Peyer's patch (tissue), 4 donors: ENCODE results near the gene HS3ST2. TPM values are rescaled to one million over a fixed set of nuclear protein-coding genes. Genes with fewer than 3 reads are reported as not detected.

Source experiments
- DNase-seq, 3 donors: peaks; one replicate each; pipeline ENCODE4 v3.0.0-alpha.2; 2017 to 2019
- H3K27ac ChIP-seq, 4 donors: fragments of 200-600 bp; sonication (generic); one replicate each; pipeline ENCODE4 v1.5.1; 2016 to 2019
- H3K27me3 ChIP-seq, 2 donors: fragments of 200-600 bp; sonication (generic); one replicate each; pipeline ENCODE4 v1.5.1; 2019
- H3K36me3 ChIP-seq, 3 donors: fragments of 200-600 bp; sonication (generic); one replicate each; pipeline ENCODE4 v1.5.1; 2016 to 2019
- H3K4me1 ChIP-seq, 4 donors: fragments of 200-600 bp; sonication (generic); one replicate each; pipeline ENCODE4 v1.5.1; 2016 to 2019
- H3K4me3 ChIP-seq, 4 donors: fragments of 200-600 bp; sonication (generic); 1 replicate in 3 of 4; 2 replicates in 1 of 4; pipeline ENCODE4 v1.5.1; 2016 to 2019; ENCODE audit warnings: mild to moderate bottlenecking in 1 of 4
- H3K9me3 ChIP-seq, 4 donors: fragments of 200-600 bp; sonication (generic); one replicate each; pipeline ENCODE4 v1.5.1; 2016 to 2019; ENCODE audit warnings: mild to moderate bottlenecking in 1 of 4
- CTCF ChIP-seq, 6 experiments: fragments of 450-650 bp in 4 of 6; fragments of 200-600 bp in 2 of 6; sonication (generic) in 1 of 6; IDR thresholded peaks; one replicate each; pipeline ENCODE4 v1.5.1; 2017 to 2019; ENCODE audit warnings: antibody characterized with exemption in 6 of 6, mild to moderate bottlenecking in 3 of 6, moderate library complexity in 1 of 6
- POLR2A ChIP-seq, 2 donors: fragments of 450-650 bp; IDR thresholded peaks; one replicate each; pipeline ENCODE4 v1.5.1; 2017; ENCODE audit warnings: antibody characterized with exemption in 2 of 2, mild to moderate bottlenecking in 2 of 2, moderate library complexity in 2 of 2
- total RNA-seq, 4 donors: library from RNA; depleted of rRNA; stranded (reverse); fragments of >200 nt; gene quantifications; one replicate each; pipeline ENCODE4 v1.1.0, GENCODE V29; 2016

Gene HS3ST2
- total RNA-seq, 4 donors from 2014 or later: 0.40 TPM; not detected in 3

DNA sequence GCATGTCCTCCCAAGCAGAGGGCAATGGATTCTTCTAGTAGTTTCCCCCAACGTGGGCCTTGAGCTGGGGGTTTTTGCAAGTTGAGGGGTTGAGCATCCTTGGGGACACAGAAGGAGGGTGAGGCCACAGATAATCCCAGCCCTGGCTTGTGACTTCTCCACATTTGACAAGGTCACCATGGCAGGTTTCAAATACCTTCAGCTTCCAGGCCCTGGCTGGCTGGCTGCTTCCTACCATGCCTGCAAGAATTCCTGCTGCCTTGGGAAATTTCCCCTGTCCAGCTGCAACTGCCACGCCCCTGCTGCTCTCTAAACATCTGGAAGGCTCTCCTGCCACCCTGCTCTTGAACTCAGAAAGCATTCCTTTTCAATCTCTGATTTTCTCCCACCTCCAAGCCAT is 41.3 kb downstream of the HS3ST2 start:
- no peak for TF ChIP-seq POLR2A (IDR thresholded peaks at IDR 0.05)
- TF ChIP-seq CTCF (IDR thresholded peaks at IDR 0.05): no peak
- Histone ChIP-seq H3K9me3 (no peaks in the 10 kb centered on the region), H3K27me3 (no peaks in the 10 kb centered on the region), H3K36me3 (no peaks in the 10 kb centered on the region), H3K4me3 (no peak overlapping the region), H3K4me1 (no peaks in the 10 kb centered on the region), H3K27ac (no peak overlapping the region)
- no peak for DNase-seq

DNA sequence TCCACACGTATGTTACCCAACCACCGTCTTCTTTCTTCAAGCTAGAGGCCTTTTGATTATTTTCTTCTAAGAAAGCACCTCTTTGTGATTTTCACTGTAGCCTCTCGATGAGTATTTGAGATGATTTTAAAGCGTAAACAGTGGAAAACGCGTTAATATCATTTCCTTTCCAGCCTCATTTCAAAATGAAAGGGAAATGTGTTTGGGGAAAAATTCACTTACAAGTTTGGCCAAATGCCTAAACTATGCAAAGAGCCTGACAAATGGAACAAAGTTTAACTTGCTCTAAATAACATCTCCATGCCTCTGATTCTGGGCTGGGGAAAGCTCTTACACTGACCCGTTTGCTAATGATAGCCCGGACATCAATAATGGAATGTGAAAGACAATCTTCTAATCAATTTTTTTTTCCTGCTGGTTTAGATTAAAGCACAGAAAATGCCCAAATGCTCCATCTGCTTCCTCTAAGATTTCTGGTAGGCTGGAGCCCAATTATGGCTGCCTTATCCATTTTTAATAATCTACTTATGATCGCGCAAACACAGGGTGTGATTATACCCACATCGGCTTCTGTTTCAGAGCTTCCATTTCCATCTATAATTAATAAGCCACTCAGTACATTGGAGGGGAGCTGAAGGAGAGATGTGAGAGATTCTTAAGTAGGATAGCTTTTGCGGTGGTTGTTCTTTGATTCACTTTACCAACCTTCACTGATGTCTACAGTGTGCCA is 43.5 kb downstream of the HS3ST2 start:
- Histone ChIP-seq H3K36me3 (no peaks in the 10 kb centered on the region), H3K27ac (no peak overlapping the region), H3K9me3 (no peaks in the 10 kb centered on the region), H3K4me1 (no peaks in the 10 kb centered on the region), H3K4me3 (no peak overlapping the region), H3K27me3 (no peaks in the 10 kb centered on the region)
- no peak for TF ChIP-seq CTCF (IDR thresholded peaks at IDR 0.05)
- no peak for TF ChIP-seq POLR2A (IDR thresholded peaks at IDR 0.05)
- DNase-seq: no peak

DNA sequence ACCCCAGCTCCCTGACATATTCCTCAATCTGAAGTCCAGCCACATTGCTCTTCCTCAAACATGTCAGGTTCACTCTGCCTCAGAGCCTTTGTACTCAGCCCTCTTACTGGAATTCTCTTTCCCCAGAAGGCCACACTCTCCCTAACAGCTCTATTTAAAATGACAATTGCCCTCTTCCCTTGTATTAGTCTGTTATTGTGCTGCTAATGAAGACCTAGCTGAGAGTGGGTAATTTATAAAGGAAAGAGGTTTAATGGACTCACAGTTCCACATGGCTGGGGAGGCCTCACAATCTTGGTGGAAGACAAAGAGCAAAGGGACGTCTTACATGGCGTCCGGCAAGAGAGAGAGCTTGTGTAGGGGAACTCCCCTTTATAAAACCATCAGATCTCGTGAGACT is 46.0 kb downstream of the HS3ST2 start:
- H3K9me3 ChIP-seq: no peaks in the 10 kb centered on the region
- no peaks in the 10 kb centered on the region for H3K36me3 ChIP-seq

GRCh38 chr16:22861580-22861979 is 47.6 kb downstream of the HS3ST2 start:
- H3K4me1 ChIP-seq: no peaks in the 10 kb centered on the region
- no peaks in the 10 kb centered on the region for H3K36me3 ChIP-seq
- H3K27ac ChIP-seq: no peak overlapping the region
- H3K4me3 ChIP-seq: no peak overlapping the region
- DNase-seq: no peak
- H3K9me3 ChIP-seq: no peaks in the 10 kb centered on the region
- no peaks in the 10 kb centered on the region for H3K27me3 ChIP-seq
- TF ChIP-seq POLR2A (IDR thresholded peaks at IDR 0.05) (no peak), CTCF (IDR thresholded peaks at IDR 0.05) (no peak)

More for the DNA sequence above, 46.0 kb downstream of the HS3ST2 start:
- H3K4me1 ChIP-seq: no peaks in the 10 kb centered on the region
- DNase-seq: no peak
- no peak for TF ChIP-seq POLR2A (IDR thresholded peaks at IDR 0.05)
- TF ChIP-seq CTCF (IDR thresholded peaks at IDR 0.05): no peak
- no peaks in the 10 kb centered on the region for H3K27me3 ChIP-seq
- no peak overlapping the region for H3K4me3 ChIP-seq
- no peak overlapping the region for H3K27ac ChIP-seq

GRCh38 chr16:22862046-22862445 is 48.1 kb downstream of the HS3ST2 start:
- TF ChIP-seq POLR2A (IDR thresholded peaks at IDR 0.05) (no peak), CTCF (IDR thresholded peaks at IDR 0.05) (no peak)
- no peak overlapping the region for H3K4me3 ChIP-seq
- H3K4me1 ChIP-seq: no peaks in the 10 kb centered on the region
- no peak overlapping the region for H3K27ac ChIP-seq
- H3K27me3 ChIP-seq: no peaks in the 10 kb centered on the region
- no peaks in the 10 kb centered on the region for H3K36me3 ChIP-seq
- no peaks in the 10 kb centered on the region for H3K9me3 ChIP-seq
- DNase-seq: no peak
